Measurements from ENCODE around the gene ZNF791. TPM values are rescaled to one million over a fixed set of nuclear protein-coding genes. Genes with fewer than 3 reads are reported as not detected.

The ZNF791 gene
- polyA plus RNA-seq, 3 donors: 5.2 to 8.2 (median 5.9) TPM

DNA sequence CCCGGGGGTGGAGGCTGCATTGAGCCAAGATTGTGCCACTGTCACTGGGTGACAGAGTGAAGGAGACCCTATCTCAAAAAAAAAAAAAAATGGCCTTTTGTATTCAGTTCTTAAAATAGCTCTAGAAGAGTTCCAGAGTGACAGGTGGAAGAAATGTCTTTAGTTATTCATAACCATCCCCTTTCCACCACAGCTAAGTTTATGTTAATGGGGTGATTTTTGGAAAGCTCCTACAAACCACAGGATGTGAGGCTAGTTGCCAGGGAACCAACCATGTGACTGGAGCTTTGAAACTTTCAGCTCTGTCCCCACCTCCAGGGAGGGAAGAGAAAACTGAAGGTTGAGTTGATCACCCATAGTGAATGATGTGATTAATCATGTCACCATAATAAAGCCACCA lies 7.0 kb upstream of the ZNF791 start:
- H2AFZ ChIP-seq (ENCODE audit: insufficient read depth, low read depth, low read length, poor library complexity, severe bottlenecking): no peak overlapping the region
- no peak overlapping the region for H3K27ac ChIP-seq (ENCODE audit: low read depth in 1 of 2, low read length in 2 of 2)
- H3K9me3 ChIP-seq (replicated peaks in 1 of 2; ENCODE audit: control insufficient read depth in 1 of 2, insufficient read depth in 1 of 2, low read length in 2 of 2): no peaks in the 10 kb centered on the region
- H3K36me3 ChIP-seq (replicated peaks in 1 of 2; ENCODE audit: control insufficient read depth in 1 of 2, insufficient read depth in 2 of 2, low read length in 2 of 2): peaks cover 21 to 53% of the 10 kb centered on the region in 2 donors
- peaks cover 0 to 6% of the 10 kb centered on the region in 2 donors for H3K4me1 ChIP-seq (ENCODE audit: control insufficient read depth in 1 of 2, insufficient read depth in 2 of 2, low read length in 2 of 2)
- H3K4me3 ChIP-seq (replicated peaks in 1 of 3; ENCODE audit: low read depth in 2 of 3, low read length in 3 of 3): no peak overlapping the region
- no peaks in the 10 kb centered on the region for H3K79me2 ChIP-seq (ENCODE audit: insufficient read depth, low read length)
- Mint-ChIP-seq H3K4me1 (peaks cover 10% of the 10 kb centered on the region), H3K36me3 (peaks cover 32 to 62% of the 10 kb centered on the region in 2 donors), H3K27ac (peak overlapping the region in 1 of 7 donors; percentile 40), H3K27me3 (ENCODE audit: low read depth in 3 of 3) (no peaks in the 10 kb centered on the region), H3K4me3 (no peak overlapping the region), H3K9me3 (peaks cover 0 to 3% (median 2%) of the 10 kb centered on the region in 7 donors)
- no peaks in the 10 kb centered on the region for H3K27me3 ChIP-seq (ENCODE audit: control insufficient read depth in 2 of 2, insufficient read depth in 2 of 2, low read length in 2 of 2)
- H3K4me2 ChIP-seq (replicated peaks; ENCODE audit: extremely low read depth, low read length, poor library complexity, severe bottlenecking): no peak overlapping the region
- WGBS (ENCODE audit: insufficient coverage): no CpG with 5 or more reads among the region's 1 CpG
- TF ChIP-seq, protein P1, sequence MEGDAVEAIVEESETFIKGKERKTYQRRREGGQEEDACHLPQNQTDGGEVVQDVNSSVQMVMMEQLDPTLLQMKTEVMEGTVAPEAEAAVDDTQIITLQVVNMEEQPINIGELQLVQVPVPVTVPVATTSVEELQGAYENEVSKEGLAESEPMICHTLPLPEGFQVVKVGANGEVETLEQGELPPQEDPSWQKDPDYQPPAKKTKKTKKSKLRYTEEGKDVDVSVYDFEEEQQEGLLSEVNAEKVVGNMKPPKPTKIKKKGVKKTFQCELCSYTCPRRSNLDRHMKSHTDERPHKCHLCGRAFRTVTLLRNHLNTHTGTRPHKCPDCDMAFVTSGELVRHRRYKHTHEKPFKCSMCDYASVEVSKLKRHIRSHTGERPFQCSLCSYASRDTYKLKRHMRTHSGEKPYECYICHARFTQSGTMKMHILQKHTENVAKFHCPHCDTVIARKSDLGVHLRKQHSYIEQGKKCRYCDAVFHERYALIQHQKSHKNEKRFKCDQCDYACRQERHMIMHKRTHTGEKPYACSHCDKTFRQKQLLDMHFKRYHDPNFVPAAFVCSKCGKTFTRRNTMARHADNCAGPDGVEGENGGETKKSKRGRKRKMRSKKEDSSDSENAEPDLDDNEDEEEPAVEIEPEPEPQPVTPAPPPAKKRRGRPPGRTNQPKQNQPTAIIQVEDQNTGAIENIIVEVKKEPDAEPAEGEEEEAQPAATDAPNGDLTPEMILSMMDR (IDR thresholded peaks at IDR 0.05): no peak
- no peaks in the 10 kb centered on the region for H4K20me1 ChIP-seq (ENCODE audit: insufficient read depth, low read length)
- intact Hi-C loops (cut with micrococcal nuclease): no loop called here
- H3K9ac ChIP-seq (ENCODE audit: insufficient read depth, low read length, poor library complexity, severe bottlenecking): no peak overlapping the region
- DNase-seq: no peak

DNA sequence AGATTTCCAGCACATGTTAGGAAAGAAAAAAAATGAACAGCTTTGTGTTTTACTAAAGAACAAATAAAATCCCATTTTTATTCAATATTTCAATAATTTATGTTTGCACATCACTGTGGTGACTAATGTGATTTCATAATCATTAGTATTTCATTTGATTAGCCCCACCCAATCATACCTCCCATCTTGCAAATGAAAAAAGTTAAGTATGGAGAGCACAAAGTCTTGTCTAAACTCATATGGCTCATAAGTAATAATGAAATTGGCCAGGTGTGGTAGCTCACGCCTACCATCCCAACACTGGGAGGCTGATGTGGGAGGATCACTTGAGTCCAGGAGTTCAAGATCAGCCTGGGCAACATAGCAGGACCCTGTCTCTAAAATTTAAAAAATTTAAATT lies 3.9 kb upstream of the ZNF791 start:
- no CpG with 5 or more reads among the region's 1 CpG for WGBS (ENCODE audit: insufficient coverage)
- Histone ChIP-seq H3K9me3 (replicated peaks in 1 of 2; ENCODE audit: control insufficient read depth in 1 of 2, insufficient read depth in 1 of 2, low read length in 2 of 2) (no peaks in the 10 kb centered on the region), H3K4me1 (ENCODE audit: control insufficient read depth in 1 of 2, insufficient read depth in 2 of 2, low read length in 2 of 2) (peaks cover 14 to 17% of the 10 kb centered on the region in 2 donors), H3K27ac (ENCODE audit: low read depth in 1 of 2, low read length in 2 of 2) (no peak overlapping the region), H4K20me1 (ENCODE audit: insufficient read depth, low read length) (peaks cover 8% of the 10 kb centered on the region), H3K4me2 (replicated peaks; ENCODE audit: extremely low read depth, low read length, poor library complexity, severe bottlenecking) (no peak overlapping the region), H3K79me2 (ENCODE audit: insufficient read depth, low read length) (peaks cover 19% of the 10 kb centered on the region), H3K9ac (ENCODE audit: insufficient read depth, low read length, poor library complexity, severe bottlenecking) (no peak overlapping the region), H2AFZ (ENCODE audit: insufficient read depth, low read depth, low read length, poor library complexity, severe bottlenecking) (no peak overlapping the region), H3K4me3 (replicated peaks in 1 of 3; ENCODE audit: low read depth in 2 of 3, low read length in 3 of 3) (no peak overlapping the region), H3K27me3 (ENCODE audit: control insufficient read depth in 2 of 2, insufficient read depth in 2 of 2, low read length in 2 of 2) (no peaks in the 10 kb centered on the region), H3K36me3 (replicated peaks in 1 of 2; ENCODE audit: control insufficient read depth in 1 of 2, insufficient read depth in 2 of 2, low read length in 2 of 2) (peaks cover 19 to 40% of the 10 kb centered on the region in 2 donors)
- Mint-ChIP-seq H3K27ac (no peak overlapping the region), H3K27me3 (ENCODE audit: low read depth in 3 of 3) (no peaks in the 10 kb centered on the region), H3K36me3 (peaks cover 23 to 45% of the 10 kb centered on the region in 2 donors), H3K9me3 (peaks cover 0 to 3% (median 2%) of the 10 kb centered on the region in 7 donors), H3K4me1 (peaks cover 21% of the 10 kb centered on the region), H3K4me3 (no peak overlapping the region)
- TF ChIP-seq, protein P1 (IDR thresholded peaks at IDR 0.05): no peak
- intact Hi-C loops (cut with micrococcal nuclease): no loop called here
- DNase-seq: no peak
